ENCODE measurements around the gene TUB. TPM values are rescaled to one million over a fixed set of nuclear protein-coding genes. Genes with fewer than 3 reads are reported as not detected.

TUB gene
- total and polyA plus RNA-seq, 2 donors (not counting 1 experiment from before 2014, with no cell fraction given), result 0.06 to 0.10 TPM

GRCh38 chr11:8061555-8062428 is 19.2 kb upstream of the TUB start:
- H2AFZ ChIP-seq (ENCODE audit: insufficient read depth, low read depth, low read length, poor library complexity, severe bottlenecking), result no peak overlapping the region
- Mint-ChIP-seq H3K4me1 (no peaks in the 10 kb centered on the region), H3K27ac (no peak overlapping the region), H3K27me3 (peaks cover 13% of the 10 kb centered on the region), H3K4me3 (no peak overlapping the region), H3K9me3 (ENCODE audit: insufficient read depth) (no peaks in the 10 kb centered on the region)
- intact Hi-C loops (cut with micrococcal nuclease), result no loop called here
- no peak overlapping the region for H3K27ac ChIP-seq (ENCODE audit: low read length in 2 of 2)
- CTCF ChIA-PET, result interaction anchor here (1.6 kb wide), 1 partner anchor 28 kb away, joined by 5 read pairs; no protein-coding TSS in a partner anchor
- DNase-seq (no peak), ATAC-seq (ENCODE audit: low read depth) (no peak)
- no peak overlapping the region for H3K4me3 ChIP-seq (ENCODE audit: control extremely low read depth in 1 of 5, extremely low read depth in 1 of 5, insufficient read depth in 1 of 5, low read depth in 2 of 5, low read length in 4 of 5)
- H3K9ac ChIP-seq (ENCODE audit: low read length), result no peak overlapping the region
- WGBS (ENCODE audit: insufficient coverage), result 93% methylated on average over 20 of the region's 22 CpGs
- POLR2A ChIA-PET, result no interaction called here
- TF ChIP-seq EZH2 (IDR thresholded peaks at IDR 0.05; ENCODE audit: borderline replicate concordance, insufficient read depth, low read depth, low read length, poor library complexity, severe bottlenecking) (no peak), CTCF (IDR thresholded peaks at IDR 0.05) (no peak)
- H3K79me2 ChIP-seq (ENCODE audit: control insufficient read depth, insufficient read depth, low read length), result no peaks in the 10 kb centered on the region
- H4K20me1 ChIP-seq (ENCODE audit: control insufficient read depth, insufficient read depth, low read length, poor library complexity, severe bottlenecking), result no peaks in the 10 kb centered on the region
- no peaks in the 10 kb centered on the region for H3K36me3 ChIP-seq (replicated peaks in 1 of 2; ENCODE audit: control extremely low read depth in 1 of 2, control insufficient read depth in 1 of 2, extremely low read depth in 1 of 2, insufficient read depth in 2 of 2, low read length in 1 of 2)
- H3K9me3 ChIP-seq (ENCODE audit: control extremely low read depth in 1 of 3, control insufficient read depth in 2 of 3, insufficient read depth in 1 of 3, low read length in 2 of 3), result no peaks in the 10 kb centered on the region
- H3K4me1 ChIP-seq (ENCODE audit: control insufficient read depth in 2 of 2, insufficient read depth in 2 of 2, low read length in 2 of 2), result no peaks in the 10 kb centered on the region
- H3K4me2 ChIP-seq (replicated peaks; ENCODE audit: low read depth, low read length, poor library complexity, severe bottlenecking), result no peak overlapping the region
- H3K27me3 ChIP-seq (replicated peaks in 1 of 4; ENCODE audit: control extremely low read depth in 1 of 4, control insufficient read depth in 3 of 4, insufficient read depth in 4 of 4, low read length in 3 of 4), result peaks cover 0 to 3% (median 0%) of the 10 kb centered on the region in 4 experiments

GRCh38 chr11:8062781-8063257 is 18.2 kb upstream of the TUB start:
- Histone ChIP-seq H3K4me3 (ENCODE audit: control extremely low read depth in 1 of 5, extremely low read depth in 1 of 5, insufficient read depth in 1 of 5, low read depth in 2 of 5, low read length in 4 of 5) (no peak overlapping the region), H3K9ac (ENCODE audit: low read length) (no peak overlapping the region), H3K36me3 (replicated peaks in 1 of 2; ENCODE audit: control extremely low read depth in 1 of 2, control insufficient read depth in 1 of 2, extremely low read depth in 1 of 2, insufficient read depth in 2 of 2, low read length in 1 of 2) (no peaks in the 10 kb centered on the region), H2AFZ (ENCODE audit: insufficient read depth, low read depth, low read length, poor library complexity, severe bottlenecking) (no peak overlapping the region), H3K4me1 (ENCODE audit: control insufficient read depth in 2 of 2, insufficient read depth in 2 of 2, low read length in 2 of 2) (no peaks in the 10 kb centered on the region), H3K27me3 (replicated peaks in 1 of 4; ENCODE audit: control extremely low read depth in 1 of 4, control insufficient read depth in 3 of 4, insufficient read depth in 4 of 4, low read length in 3 of 4) (peaks cover 0 to 3% (median 0%) of the 10 kb centered on the region in 4 experiments), H3K4me2 (replicated peaks; ENCODE audit: low read depth, low read length, poor library complexity, severe bottlenecking) (no peak overlapping the region), H3K27ac (ENCODE audit: low read length in 2 of 2) (no peak overlapping the region), H4K20me1 (ENCODE audit: control insufficient read depth, insufficient read depth, low read length, poor library complexity, severe bottlenecking) (no peaks in the 10 kb centered on the region), H3K79me2 (ENCODE audit: control insufficient read depth, insufficient read depth, low read length) (no peaks in the 10 kb centered on the region), H3K9me3 (ENCODE audit: control extremely low read depth in 1 of 3, control insufficient read depth in 2 of 3, insufficient read depth in 1 of 3, low read length in 2 of 3) (no peaks in the 10 kb centered on the region)
- Mint-ChIP-seq H3K4me1 (no peaks in the 10 kb centered on the region), H3K27me3 (peaks cover 20% of the 10 kb centered on the region), H3K9me3 (ENCODE audit: insufficient read depth) (no peaks in the 10 kb centered on the region), H3K4me3 (no peak overlapping the region), H3K27ac (no peak overlapping the region)
- ATAC-seq (ENCODE audit: low read depth) (no peak), DNase-seq (no peak)
- WGBS (ENCODE audit: insufficient coverage), result 85% methylated on average over 13 of the region's 13 CpGs
- ChIA-PET CTCF (interaction anchor here (1.7 kb wide), 1 partner anchor 29 kb away, joined by 4 read pairs; no protein-coding TSS in a partner anchor), POLR2A (no interaction called here)
- intact Hi-C loops (cut with micrococcal nuclease), result no loop called here
- no peak for TF ChIP-seq EZH2 (IDR thresholded peaks at IDR 0.05; ENCODE audit: borderline replicate concordance, insufficient read depth, low read depth, low read length, poor library complexity, severe bottlenecking)

Data from B cell (primary cell).